NCI-H2227 (cell line): ENCODE results near the gene LRRC8B.
A peak's percentile ranks its signal among the peaks of the same experiment; 100 is the strongest.
"Not testable (repeated sequence)": the region's sequence is repeated elsewhere in the genome, so short reads cannot be mapped to it uniquely, and the experiment has no call there.

Experiments
- DNase-seq: peaks from one replicate; lab custom pipeline; 2025; ENCODE audit not compliant: unreplicated experiment; lab: John Stamatoyannopoulos, UW

Gene LRRC8B

GRCh38 chr1:89523572-89524368 is 859 bp upstream of the LRRC8B start:
- DNase-seq = peak; percentile 87

- peak; percentile 61 for DNase-seq
Measured at GRCh38 chr1:89525169-89525855, 683 bp downstream of the LRRC8B start.

GRCh38 chr1:89527256-89527655 is 2.6 kb downstream of the LRRC8B start:
- DNase-seq = no peak

- no peak for DNase-seq
Measured at GRCh38 chr1:89527750-89528381, 3.2 kb downstream of the LRRC8B start.

- no peak for DNase-seq
Measured at GRCh38 chr1:89528382-89528780, 3.8 kb downstream of the LRRC8B start.

- DNase-seq = no peak
Measured at GRCh38 chr1:89529196-89529595, 4.6 kb downstream of the LRRC8B start.

- DNase-seq = no peak
Measured at GRCh38 chr1:89530444-89531089, 5.9 kb downstream of the LRRC8B start.

GRCh38 chr1:89531480-89532139 is 7.0 kb downstream of the LRRC8B start:
- DNase-seq = no peak

GRCh38 chr1:89532228-89532627 is 7.6 kb downstream of the LRRC8B start:
- DNase-seq = no peak

- DNase-seq = no peak
Measured at GRCh38 chr1:89532866-89533265, 8.2 kb downstream of the LRRC8B start.

- DNase-seq = no peak
Measured at GRCh38 chr1:89535537-89535936, 10.9 kb downstream of the LRRC8B start.

GRCh38 chr1:89536555-89537341 is 12.1 kb downstream of the LRRC8B start:
- DNase-seq = no peak

- DNase-seq = no peak
Measured at GRCh38 chr1:89538361-89538760, 13.7 kb downstream of the LRRC8B start.

- no peak for DNase-seq
Measured at GRCh38 chr1:89539128-89539527, 14.5 kb downstream of the LRRC8B start.

- DNase-seq = no peak
Measured at GRCh38 chr1:89540406-89540970, 15.9 kb downstream of the LRRC8B start.

- DNase-seq = no peak
Measured at GRCh38 chr1:89542345-89542744, 17.7 kb downstream of the LRRC8B start.

- DNase-seq = not testable (repeated sequence)
Measured at GRCh38 chr1:89543632-89544031, 19.0 kb downstream of the LRRC8B start.

GRCh38 chr1:89545264-89546038 is 20.8 kb downstream of the LRRC8B start:
- no peak for DNase-seq
